ENCODE data around the gene CDS2. TPM values are rescaled to one million over a fixed set of nuclear protein-coding genes. Genes with fewer than 3 reads are reported as not detected.

The CDS2 gene
- total RNA-seq, 4 donors from 2014 or later, result 31.3 to 49.6 (median 38.4) TPM

DNA sequence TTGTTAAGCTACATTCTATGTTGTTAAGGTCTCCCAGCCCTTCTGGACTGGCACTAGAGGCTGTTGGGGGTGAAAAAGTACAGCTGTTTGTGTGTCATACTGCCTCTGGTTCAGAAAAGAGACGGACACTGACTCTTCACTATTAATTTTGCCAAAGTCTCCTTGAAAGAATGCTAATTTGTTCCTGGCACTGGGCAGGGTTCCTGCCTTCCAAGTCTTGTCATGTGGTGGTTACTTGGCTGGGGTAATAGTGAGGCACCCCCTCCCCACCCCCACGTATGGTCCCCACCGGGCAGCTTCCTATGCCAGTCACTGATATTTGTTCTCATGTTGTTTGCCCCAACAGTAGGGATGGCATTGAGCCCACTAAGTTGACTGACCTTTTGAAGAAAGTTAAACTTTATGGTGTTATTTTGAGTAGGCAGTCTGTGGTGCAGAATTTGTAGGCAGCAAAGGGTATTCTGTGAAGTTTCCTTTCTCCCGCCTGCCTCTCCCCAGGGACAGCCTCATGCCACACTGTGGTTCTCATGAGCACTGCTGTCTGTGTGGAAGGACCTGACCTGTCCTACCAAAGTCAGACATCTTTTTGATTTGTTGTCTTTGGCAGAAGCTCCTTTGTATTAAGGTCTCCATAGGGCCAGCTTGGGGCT is 8.7 kb downstream of the CDS2 start:
- TF ChIP-seq, protein P1, sequence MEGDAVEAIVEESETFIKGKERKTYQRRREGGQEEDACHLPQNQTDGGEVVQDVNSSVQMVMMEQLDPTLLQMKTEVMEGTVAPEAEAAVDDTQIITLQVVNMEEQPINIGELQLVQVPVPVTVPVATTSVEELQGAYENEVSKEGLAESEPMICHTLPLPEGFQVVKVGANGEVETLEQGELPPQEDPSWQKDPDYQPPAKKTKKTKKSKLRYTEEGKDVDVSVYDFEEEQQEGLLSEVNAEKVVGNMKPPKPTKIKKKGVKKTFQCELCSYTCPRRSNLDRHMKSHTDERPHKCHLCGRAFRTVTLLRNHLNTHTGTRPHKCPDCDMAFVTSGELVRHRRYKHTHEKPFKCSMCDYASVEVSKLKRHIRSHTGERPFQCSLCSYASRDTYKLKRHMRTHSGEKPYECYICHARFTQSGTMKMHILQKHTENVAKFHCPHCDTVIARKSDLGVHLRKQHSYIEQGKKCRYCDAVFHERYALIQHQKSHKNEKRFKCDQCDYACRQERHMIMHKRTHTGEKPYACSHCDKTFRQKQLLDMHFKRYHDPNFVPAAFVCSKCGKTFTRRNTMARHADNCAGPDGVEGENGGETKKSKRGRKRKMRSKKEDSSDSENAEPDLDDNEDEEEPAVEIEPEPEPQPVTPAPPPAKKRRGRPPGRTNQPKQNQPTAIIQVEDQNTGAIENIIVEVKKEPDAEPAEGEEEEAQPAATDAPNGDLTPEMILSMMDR (IDR thresholded peaks at IDR 0.05; ENCODE audit: low read depth), result no peak

DNA sequence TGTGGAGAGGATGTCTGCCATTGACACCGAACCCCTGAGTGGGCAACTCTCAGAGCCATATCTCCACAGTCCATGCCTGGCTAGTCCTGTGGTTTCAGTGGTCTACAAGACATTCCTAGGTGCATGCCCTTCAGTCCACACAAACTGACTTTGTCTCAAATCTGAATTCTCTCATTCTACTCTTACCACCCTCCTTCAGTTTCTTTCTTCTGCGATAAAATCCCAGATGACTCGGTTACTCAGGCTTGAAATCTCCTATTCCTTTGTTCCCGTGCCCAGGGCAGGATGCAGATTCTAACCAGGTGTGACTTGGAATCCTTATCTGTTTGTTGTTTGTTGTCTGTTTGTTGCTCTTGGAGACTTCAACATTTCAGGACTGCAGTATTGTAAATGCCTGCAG is 9.3 kb downstream of the CDS2 start:
- TF ChIP-seq, protein P1 (IDR thresholded peaks at IDR 0.05; ENCODE audit: low read depth), result no peak

DNA sequence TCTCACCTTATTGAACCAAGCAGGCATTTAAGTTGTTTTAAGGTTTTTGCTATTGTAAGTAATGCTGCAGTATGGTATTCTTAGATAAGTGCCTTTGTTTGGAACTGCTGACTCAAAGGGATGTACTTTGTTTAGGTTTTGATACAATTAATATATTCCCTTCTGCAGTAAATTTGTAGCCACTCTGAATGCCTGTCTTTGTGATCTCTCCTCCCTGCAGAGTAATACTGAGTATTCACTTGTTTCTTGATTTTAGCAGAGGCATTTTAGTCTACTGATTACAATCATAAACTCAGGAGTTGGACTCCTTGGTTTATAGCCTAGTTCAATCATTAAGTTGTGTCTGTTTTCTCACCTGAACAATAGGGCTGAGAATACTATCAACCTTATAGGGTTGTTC is 13.4 kb downstream of the CDS2 start:
- TF ChIP-seq, protein P1 (IDR thresholded peaks at IDR 0.05; ENCODE audit: low read depth), result no peak

DNA sequence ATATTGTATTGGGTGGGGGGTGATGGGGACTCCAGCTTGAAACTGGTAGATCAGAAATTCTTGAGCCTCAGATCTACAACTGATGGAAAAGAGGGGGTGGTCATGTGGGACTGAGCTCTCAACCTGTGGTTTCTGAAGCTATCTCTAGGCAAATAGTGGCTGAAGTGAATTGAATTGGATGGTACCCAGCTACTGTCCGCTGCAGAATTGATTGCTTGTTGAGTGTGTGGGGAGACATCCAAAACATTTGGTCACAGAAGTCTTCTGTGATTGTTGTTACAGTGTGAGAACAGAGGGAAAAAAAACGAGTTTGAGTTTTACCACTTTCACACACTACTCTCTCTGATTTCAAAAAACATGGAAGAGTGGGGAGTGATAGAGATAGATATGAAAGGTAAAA is 14.8 kb downstream of the CDS2 start:
- TF ChIP-seq, protein P1 (IDR thresholded peaks at IDR 0.05; ENCODE audit: low read depth), result no peak

DNA sequence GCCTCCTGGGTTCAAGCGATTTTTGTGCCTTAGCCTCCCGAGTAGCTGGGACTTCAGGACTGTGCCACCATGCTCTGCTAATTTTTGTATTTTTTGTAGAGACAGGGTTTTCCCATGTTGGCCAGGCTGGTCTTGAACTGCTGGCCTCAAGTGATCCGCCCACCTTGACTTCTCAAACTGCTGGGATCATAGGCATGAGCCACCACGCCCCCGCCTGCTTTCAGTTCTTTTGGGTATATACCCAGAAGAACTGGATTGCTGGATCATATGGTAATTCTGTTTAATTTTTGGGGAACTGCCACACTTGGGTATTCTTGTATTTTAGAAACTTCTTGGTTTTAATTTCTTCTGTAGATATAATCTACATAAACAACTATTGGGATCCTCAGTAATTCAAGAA is 17.0 kb downstream of the CDS2 start:
- TF ChIP-seq, protein P1 (IDR thresholded peaks at IDR 0.05; ENCODE audit: low read depth), result no peak

DNA sequence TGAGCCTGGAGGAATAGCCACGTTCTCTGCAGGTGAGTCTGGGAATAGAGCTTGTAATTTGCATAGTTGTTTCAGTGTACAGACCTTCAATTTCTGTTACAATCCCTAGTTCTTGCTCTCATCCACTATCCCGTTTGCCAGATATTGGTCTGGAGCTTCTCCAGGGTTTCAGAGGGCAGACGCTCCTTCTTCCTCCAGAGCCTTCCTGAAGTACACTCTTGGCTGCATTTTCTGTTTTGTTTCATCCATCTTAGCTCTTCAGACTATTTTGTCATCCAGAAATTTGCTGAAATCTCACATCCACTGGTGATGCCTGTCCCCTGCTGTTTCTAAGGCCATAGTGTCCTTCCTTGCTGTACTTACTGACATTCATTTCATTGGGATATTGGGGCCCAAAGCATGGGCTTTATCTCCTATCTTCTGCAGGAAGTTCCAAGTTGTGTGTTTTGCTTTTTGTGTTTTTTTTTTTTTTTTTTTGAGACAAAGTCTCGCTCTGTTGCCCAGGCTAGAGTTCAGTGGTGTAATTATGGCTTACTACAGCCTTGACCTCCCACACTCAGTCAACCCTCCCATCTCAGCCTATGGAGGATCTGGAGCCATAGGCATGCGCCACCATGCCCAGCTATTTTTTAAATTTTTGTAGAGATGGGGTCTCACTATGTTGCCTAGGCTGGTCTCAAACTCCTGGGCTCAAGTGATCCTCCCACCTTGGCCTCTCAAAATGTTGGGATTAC is 18.7 kb downstream of the CDS2 start:
- TF ChIP-seq, protein P1 (IDR thresholded peaks at IDR 0.05; ENCODE audit: low read depth), result no peak

DNA sequence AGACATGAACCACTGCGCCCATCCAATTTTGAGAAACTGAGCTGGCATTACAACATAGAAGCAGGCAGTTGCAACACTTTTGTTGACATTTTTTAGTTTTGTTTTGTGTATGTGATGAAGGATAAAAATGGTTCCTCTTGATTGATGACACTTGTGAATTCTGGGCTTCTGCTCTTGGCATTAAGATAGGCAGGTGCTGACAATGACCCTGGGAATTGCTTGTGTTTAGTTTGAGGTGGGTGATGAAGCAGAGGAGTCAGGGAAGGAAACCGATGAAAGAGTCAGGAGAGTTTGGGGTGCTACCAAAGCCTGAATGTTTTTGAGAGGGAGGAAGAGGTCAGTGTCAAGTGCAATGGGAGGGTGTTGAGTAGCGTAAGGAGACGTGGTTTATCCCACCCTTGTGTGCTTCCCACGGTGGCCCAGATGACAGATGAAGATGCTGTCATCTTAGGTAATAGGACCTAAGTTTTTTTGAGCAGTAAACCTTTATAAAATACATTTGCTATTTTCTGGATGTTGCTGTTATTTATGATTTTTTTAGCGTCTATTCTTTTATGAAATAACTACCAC is 19.4 kb downstream of the CDS2 start:
- TF ChIP-seq, protein P1 (IDR thresholded peaks at IDR 0.05; ENCODE audit: low read depth), result no peak

Data from subcutaneous adipose tissue (tissue), 4 donors.